Measurements from ENCODE around the gene MFAP1.

Gene MFAP1

DNA sequence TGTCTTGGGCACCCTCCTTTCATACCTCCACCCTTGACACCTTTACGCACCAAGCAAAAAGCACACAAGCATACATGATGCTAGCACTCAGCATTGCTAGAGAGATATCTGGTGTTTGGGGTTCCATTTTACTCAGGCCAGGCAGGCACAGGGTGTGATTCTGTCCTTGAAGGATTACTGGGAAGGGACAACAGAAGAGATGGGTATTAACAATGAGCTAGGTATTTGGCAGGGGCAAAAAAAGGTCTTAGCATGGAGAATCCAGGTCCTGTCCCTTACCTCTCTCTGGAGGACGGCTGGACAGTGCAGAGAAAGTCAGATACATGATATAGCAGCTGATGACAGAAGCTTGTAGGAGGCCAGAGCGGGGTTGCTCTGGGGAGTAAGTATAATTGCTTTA lies 27.9 kb downstream of the MFAP1 start:
- FAIRE-seq, result no peak
- no peak for TF ChIP-seq POLR2A (IDR thresholded peaks at IDR 0.05; ENCODE audit: low read depth, low read length)
- no peak for DNase-seq (ENCODE audit: insufficient read length, low spot score)

DNA sequence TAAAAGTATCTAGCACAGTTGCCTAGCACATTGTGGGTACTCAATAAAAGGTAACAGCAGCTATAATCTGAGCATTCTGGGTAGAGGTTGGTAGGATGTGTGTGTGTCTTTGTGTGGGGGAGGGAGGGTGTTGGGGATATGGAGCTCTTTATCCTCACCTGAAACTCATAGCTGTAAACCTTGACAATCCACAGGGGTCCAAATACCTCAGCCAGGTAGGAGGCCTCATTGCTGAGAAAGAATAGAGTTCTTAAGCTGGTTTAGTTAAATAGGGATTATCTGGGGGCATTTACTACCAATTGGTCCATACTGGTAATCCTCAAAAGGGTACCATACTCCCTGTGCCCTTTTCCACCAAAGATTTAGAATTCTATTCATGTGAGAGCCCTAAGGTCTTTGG lies 28.5 kb downstream of the MFAP1 start:
- DNase-seq (ENCODE audit: insufficient read length, low spot score) (no peak), FAIRE-seq (no peak)
- TF ChIP-seq POLR2A (IDR thresholded peaks at IDR 0.05; ENCODE audit: low read depth, low read length), result no peak

DNA sequence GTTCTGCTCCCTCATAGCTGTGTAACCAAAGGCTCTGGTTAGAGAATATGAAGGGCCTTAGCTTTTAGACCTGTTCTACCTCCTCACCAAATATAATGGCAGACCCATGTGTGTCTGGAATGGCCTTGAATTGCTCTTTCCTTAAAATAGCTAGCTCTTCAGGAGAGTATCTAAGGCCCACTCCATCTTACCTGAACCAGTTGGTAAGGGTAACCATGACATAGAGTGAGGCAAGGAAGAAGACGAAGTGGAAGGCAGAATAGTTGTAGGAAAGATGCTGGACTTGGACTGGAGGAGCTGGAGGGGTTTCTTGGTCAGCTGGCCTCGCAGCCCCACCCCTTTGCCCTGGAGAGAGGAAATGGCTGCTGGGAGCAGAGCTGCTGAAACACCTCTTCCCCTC lies 29.3 kb downstream of the MFAP1 start:
- no peak for DNase-seq (ENCODE audit: insufficient read length, low spot score)
- TF ChIP-seq POLR2A (IDR thresholded peaks at IDR 0.05; ENCODE audit: low read depth, low read length), result no peak
- no peak for FAIRE-seq

DNA sequence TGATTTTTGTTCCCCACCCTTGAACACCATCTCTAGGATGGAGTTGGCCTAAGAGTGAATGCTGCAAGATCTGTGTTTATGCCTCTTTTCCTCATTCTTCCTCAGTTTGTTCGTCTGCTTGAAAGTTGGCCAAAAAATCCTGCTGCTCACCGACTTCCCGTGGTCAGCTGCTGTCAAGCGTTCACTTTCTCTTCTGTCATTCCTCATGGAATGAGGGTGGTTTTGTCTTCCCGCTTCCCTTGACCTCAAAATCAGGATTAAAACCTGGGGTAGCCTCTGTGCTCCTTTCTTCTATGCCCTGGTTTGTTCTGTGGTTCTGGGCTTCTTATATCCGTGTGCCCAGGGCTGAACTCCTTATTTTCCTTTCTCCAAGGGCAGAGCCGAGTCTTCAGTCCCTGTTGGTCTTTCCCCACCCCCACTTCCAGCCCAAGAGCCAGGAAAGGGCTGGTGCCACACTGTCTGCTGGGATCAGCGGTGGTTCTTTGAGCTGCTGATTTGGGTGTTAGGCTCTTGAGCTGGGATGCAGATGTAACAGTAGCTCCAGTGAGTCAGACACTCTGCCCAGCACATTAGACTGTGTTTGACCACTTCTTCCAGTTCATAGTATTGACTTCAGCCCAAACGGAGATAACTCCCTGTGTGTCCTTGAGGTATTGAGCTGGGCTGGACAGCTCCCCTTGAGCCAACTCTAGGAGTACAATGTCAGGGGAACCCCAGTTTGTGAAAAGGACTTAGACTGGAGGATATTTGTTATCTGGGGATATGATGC lies 30.0 kb downstream of the MFAP1 start:
- FAIRE-seq (no peak), DNase-seq (ENCODE audit: insufficient read length, low spot score) (no peak)
- TF ChIP-seq POLR2A (IDR thresholded peaks at IDR 0.05; ENCODE audit: low read depth, low read length), result no peak

DNA sequence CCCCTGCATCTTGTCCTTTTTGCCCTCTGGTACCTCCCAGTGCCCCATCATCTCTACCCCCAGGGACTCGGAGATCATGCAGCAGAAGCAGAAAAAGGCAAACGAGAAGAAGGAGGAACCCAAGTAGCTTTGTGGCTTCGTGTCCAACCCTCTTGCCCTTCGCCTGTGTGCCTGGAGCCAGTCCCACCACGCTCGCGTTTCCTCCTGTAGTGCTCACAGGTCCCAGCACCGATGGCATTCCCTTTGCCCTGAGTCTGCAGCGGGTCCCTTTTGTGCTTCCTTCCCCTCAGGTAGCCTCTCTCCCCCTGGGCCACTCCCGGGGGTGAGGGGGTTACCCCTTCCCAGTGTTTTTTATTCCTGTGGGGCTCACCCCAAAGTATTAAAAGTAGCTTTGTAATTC lies 30.8 kb downstream of the MFAP1 start:
- TF ChIP-seq POLR2A (IDR thresholded peaks at IDR 0.05; ENCODE audit: low read depth, low read length), result no peak
- FAIRE-seq (no peak), DNase-seq (ENCODE audit: insufficient read length, low spot score) (no peak)

DNA sequence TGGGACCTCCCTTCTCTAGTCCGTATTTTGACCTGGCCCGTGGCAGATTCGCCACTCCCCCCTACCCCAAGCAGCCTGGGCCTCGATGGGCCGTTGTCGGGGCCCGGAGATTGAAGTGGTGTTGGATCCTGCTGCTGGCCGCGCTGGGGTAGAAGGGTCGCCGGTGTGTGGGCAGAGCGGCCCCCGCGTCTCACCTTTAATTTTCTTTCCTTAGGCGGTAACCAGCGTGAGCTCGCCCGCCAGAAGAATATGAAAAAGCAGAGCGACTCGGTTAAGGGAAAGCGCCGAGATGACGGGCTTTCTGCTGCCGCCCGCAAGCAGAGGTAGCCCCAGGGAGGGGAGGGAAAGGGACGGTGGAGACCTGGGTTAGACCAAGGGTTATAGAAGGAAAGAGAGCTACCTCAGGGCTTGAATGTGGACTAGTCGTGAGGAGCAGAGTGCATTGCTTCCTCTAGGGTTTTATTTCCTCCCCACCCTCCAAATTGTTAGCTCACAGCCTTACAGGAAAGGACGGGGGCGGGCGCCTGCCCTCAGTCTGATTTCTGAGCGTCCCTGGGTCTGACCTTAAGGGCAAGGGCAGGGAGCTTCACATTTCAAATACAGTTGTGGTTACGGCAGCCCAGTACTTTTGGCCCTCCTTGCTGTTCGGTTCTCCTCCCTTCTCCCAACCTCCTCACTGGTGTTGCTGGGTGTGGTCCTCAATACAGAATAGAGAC lies 31.6 kb downstream of the MFAP1 start:
- FAIRE-seq (no peak), DNase-seq (ENCODE audit: insufficient read length, low spot score) (no peak)
- no peak for TF ChIP-seq POLR2A (IDR thresholded peaks at IDR 0.05; ENCODE audit: low read depth, low read length)

DNA sequence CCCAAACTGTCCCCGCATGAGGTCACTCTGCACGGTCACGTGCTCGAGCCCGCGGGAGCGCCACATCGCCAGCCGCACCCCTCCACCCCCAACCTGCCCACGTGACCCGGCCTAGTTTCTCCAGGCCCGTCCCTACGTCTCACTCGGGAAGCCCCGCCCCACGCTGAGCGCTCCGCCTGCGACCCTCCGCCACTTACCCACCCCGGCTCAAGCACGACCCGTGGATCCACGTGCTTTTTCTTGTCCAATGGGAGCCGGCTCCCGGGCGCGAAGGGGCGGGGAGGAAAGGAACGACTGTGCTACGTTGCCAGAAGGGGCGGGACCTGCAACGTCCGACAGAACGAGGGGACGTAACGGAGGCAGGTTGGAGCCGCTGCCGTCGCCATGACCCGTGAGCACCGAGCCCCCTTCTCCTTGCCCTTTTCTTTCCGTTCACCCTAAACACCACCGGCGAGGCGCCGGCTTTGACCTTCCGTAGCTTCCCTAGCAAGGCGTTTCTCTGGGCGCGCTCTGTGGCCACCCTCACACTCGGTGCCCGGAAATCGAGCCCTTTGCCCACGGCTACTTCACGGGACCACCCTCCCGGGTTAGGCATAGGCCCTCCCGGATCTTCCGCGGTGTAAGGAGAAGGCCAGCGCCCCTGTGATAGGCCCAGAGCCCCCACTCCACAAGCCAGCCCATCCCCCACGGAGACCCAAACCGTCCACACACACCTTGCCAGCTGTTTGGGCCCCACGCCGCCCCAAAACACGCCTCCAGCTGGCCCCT lies 32.3 kb downstream of the MFAP1 start, which contains the start of gene SERF2:
Gene SERF2 (plus strand): TSS at position 328 of the 768 bp plus-strand sequence. CDS start 57 bp downstream, at position 385.
- peak; percentile 76 for FAIRE-seq
- TF ChIP-seq POLR2A (IDR thresholded peaks at IDR 0.05; ENCODE audit: low read depth, low read length), result peak; percentile 95

DNA sequence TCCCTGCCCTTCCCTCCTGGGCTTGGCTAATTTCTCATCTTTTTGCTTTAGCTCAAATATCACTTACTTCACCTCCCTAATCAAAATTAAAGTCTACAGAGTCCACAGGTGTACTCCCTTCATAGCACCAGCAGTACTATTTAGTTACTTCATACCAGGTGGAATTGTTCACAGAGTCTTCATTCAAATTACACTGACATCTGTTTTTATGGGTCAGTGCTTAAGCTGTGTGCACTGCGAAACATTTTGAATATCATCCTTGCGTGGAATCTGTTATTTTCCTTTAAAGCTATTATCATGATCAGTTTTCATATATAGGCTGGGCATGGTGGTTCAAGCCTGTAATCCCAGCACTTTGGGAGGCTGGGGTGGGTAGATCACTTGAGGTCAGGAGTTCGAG lies 35.1 kb downstream of the MFAP1 start:
- no peak for FAIRE-seq
- no peak for DNase-seq (ENCODE audit: insufficient read length, low spot score)
- no peak for TF ChIP-seq POLR2A (IDR thresholded peaks at IDR 0.05; ENCODE audit: low read depth, low read length)

More for the DNA sequence above, 32.3 kb downstream of the MFAP1 start, which contains the start of gene SERF2:
- DNase-seq (ENCODE audit: insufficient read length, low spot score), result peak; percentile 97

DNA sequence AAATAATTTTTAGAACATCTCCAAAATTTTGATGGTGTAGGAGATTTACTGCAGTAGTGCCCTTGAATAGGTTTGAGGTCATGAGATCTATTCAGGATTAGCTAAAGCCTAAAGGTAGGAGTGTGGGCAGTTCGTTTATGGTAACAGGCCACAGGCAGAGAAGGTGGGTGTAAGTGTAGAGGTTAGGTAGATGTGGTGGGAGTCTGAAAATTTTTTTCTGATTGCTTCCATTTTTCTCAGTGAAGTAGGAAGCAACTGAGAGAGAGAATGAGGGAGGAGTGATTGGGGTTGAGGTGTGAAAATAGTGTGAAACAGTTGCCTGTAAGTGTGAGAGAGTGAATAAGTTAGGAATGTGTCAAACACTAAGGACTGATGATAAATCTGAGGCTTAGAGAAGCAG lies 45.5 kb downstream of the MFAP1 start:
- no peak for DNase-seq (ENCODE audit: insufficient read length, low spot score)
- no peak for TF ChIP-seq POLR2A (IDR thresholded peaks at IDR 0.05; ENCODE audit: low read depth, low read length)
- FAIRE-seq, result no peak

DNA sequence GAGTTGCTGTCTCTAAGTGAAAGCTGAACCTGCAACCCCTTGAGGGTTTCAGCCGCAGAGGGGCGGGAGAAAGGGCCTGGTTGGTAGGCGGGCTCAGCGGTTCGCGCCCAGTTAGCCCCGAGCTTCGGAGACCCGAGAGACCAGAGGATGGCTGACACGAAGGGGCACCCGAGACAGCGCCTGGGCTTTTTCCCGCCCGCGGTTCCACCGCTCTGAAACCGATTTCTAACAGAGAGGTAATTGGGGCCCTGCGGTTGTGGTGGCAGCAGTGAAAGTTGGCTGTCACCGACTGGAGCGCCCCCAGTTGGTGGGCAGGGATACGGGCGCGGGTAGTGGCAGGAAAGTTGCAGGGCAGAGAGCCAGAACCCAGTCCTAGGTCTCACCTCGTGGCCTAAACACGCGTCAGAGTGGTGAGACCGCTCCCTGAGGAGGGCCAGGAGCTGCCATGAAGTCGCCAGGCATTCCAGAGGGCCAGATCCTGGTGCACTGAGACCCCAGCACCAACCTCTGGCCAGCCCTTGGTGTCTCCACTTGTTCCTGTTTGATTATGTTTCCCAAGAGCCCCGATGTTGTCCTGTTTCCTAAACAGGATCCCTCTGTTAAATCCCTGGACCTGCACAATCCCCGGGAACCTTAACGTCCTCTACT lies 47.1 kb downstream of the MFAP1 start:
- DNase-seq (ENCODE audit: insufficient read length, low spot score), result peak; percentile 65
- FAIRE-seq, result no peak

DNA sequence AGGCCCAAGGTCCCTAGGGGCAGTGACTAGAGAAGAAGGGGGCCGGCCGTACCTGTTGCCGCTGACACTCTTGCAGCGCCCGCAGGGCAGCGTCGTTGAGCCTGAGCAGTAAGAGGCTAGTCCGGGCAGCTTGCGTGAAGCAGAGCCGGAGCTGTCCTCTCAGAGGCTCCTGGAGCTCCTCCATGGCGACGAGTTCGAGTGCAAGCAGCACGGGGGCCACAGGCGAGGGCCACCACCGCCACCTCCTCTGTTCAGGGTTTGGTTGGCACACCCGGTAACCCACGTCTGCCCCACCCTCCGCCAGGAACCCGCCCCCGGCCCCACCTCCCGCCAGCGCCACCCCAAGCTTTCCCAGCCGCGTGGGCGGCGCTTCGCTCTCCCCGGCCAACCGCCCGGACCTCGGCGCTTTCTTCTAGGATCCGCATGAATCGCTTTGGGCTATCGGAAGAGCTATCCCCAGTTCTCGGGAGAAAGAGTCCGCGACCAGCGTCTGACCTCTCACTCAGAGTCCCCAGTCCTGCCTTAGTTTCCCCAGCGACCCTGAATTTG lies 47.7 kb downstream of the MFAP1 start, which contains the start of gene ELL3:
Gene ELL3 (minus strand): TSS at position 249 of the 549 bp plus-strand sequence. CDS start 65 bp downstream, at position 184.
- DNase-seq (ENCODE audit: insufficient read length, low spot score) (peak; percentile 79), FAIRE-seq (no peak)
- TF ChIP-seq POLR2A (IDR thresholded peaks at IDR 0.05; ENCODE audit: low read depth, low read length), result peak; percentile 31

More for the DNA sequence above, 47.1 kb downstream of the MFAP1 start:
- 0 out of 2 replicates have a peak, but pooled peaks have one; percentile 9 for TF ChIP-seq POLR2A (IDR thresholded peaks at IDR 0.05; ENCODE audit: low read depth, low read length)

DNA sequence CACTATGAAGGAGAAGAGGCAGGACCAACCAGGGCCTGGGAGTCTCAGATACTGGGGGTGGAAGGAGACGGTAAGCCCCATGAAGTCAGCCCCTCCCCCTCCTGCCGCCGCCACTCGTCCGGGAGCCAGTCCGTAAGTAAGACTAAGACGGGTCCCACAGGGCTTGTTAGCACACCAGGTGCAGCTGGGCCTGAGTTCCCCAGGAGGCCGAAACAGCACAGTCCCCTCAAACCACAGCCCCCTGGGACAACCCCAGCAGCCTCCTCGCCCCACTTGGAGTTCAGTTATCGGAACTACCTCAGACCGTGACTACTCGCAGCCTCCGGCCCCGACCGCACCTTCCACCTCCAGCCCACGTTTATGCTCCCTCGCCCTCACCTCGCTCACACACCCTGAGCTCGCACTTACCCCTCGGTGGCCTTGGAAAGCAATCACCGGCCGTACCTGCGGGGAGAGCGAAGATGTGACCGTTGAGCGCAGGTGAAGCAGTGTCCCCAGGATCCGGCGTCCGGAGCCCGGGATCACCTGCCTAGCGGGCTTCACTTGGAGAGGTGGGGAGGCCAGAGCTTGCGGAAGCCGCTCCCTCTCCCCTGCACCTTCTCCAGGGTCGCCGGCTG lies 48.3 kb downstream of the MFAP1 start:
- no peak for DNase-seq (ENCODE audit: insufficient read length, low spot score)
- TF ChIP-seq POLR2A (IDR thresholded peaks at IDR 0.05; ENCODE audit: low read depth, low read length), result no peak
- FAIRE-seq, result no peak

Measured in H54 (cell line).